Fibroblast of lung (primary cell): Measurements from ENCODE around the gene RAD51AP1.

Experiments used
- CTCF ChIP-seq, 2 donors: IDR thresholded peaks in 1 of 2; conservative IDR thresholded peaks in 1 of 2; 1 replicate in 1 of 2; 2 replicates in 1 of 2; pipeline ENCODE4 v1.5.1; 2011 to 2012; ENCODE audit warnings: low read length in 2 of 2, control low read depth in 1 of 2, inconsistent platforms in 1 of 2, low read depth in 1 of 2, mild to moderate bottlenecking in 1 of 2
- EZH2 ChIP-seq: IDR thresholded peaks from 2 replicates; pipeline ENCODE4 v1.5.1; 2012; ENCODE audit warnings: low read length, control low read depth, mild to moderate bottlenecking; ENCODE audit errors: missing control alignments

- TF ChIP-seq CTCF (conservative IDR thresholded peaks at IDR 0.05 in 1 of 2, IDR thresholded peaks at IDR 0.05 in 1 of 2; ENCODE audit: low read depth in 1 of 2, low read length in 2 of 2) (no peak), EZH2 (no peak)
Measured at GRCh38 chr12:4569261-4569660, 30.6 kb downstream of the RAD51AP1 start.
